ENCODE measurements around the gene SOX21.

The SOX21 gene

DNA sequence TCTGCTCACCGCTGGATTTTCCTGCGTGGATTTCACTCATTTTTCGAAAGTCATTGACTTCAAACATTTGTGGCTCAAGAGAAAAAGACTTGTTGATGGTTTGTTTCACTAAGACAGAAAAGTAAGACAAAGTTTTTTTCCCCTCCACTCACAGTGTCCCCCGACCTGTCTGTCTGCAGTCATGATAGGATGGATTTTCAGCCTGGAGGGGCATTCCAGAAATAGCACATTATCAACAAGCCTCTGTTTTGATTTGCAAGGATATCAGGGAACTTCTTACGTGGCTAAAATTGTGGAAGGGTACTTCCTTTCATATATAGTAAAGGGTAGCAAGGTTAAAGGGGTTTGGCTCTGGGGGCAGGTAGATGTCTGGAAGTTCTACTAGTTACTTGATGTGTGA lies 11.8 kb downstream of the SOX21 start:
- Histone ChIP-seq H3K4me1 (ENCODE audit: control insufficient read depth, insufficient read depth, low read length) (no peaks in the 10 kb centered on the region), H3K36me3 (ENCODE audit: insufficient read depth, low read length) (no peaks in the 10 kb centered on the region), H3K9ac (ENCODE audit: low read depth, low read length) (no peak overlapping the region), H3K4me3 (ENCODE audit: low read length) (no peak overlapping the region), H3K9me3 (replicated peaks; ENCODE audit: low read length) (no peaks in the 10 kb centered on the region), H3K4me2 (ENCODE audit: low read length) (no peak overlapping the region), H3K27me3 (ENCODE audit: control insufficient read depth, insufficient read depth, low read length) (peaks cover 87% of the 10 kb centered on the region)

DNA sequence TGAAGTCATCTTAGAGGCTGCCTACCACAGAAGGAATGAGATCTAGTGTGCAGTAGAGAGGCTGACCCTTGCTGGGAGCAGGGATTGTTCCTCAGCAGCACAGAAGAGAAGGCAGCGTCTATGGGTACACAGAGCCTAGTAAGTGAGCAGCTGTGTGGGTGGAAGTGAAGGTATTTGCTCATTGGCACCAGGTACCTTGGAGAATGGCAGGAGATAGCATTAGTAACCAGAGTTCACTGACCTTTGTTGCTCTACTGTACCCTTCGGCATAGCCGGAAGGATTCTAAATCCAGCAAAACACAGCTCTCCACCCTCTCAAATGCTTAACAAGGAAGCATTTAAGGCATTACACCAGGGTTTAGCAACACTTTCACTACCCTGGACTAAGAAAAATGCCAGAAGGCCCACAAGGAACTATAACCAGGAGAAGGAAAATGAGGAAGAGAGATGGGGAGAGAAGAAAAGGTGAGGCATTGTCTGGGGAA lies 12.3 kb downstream of the SOX21 start:
- no peak overlapping the region for H3K4me3 ChIP-seq (ENCODE audit: low read length)
- no peaks in the 10 kb centered on the region for H3K4me1 ChIP-seq (ENCODE audit: control insufficient read depth, insufficient read depth, low read length)
- H3K4me2 ChIP-seq (ENCODE audit: low read length): no peak overlapping the region
- H3K9me3 ChIP-seq (replicated peaks; ENCODE audit: low read length): no peaks in the 10 kb centered on the region
- no peaks in the 10 kb centered on the region for H3K36me3 ChIP-seq (ENCODE audit: insufficient read depth, low read length)
- H3K27me3 ChIP-seq (ENCODE audit: control insufficient read depth, insufficient read depth, low read length): peaks cover 83% of the 10 kb centered on the region
- no peak overlapping the region for H3K9ac ChIP-seq (ENCODE audit: low read depth, low read length)

DNA sequence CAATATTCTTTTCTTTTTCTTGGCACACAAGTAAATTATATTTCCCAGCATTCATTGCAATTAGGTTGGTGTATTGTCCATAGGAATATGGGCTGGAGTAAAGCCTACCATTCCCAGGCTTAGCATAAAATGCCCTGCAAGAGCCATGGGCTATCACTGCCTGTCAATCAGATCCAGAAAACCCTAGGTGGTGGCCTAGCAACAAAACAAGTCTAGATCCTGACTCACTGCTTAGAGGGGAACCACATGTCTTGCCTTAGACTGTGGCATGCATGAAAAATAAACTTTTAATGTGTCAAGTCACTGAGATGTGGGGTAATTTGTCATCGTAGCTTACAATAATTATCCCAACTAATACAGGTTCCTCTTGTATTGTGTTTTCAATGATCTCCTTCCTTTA lies 16.2 kb downstream of the SOX21 start:
- no peak overlapping the region for H3K9ac ChIP-seq (ENCODE audit: low read depth, low read length)
- no peak overlapping the region for H3K4me3 ChIP-seq (ENCODE audit: low read length)
- no peaks in the 10 kb centered on the region for H3K9me3 ChIP-seq (replicated peaks; ENCODE audit: low read length)
- peaks cover 74% of the 10 kb centered on the region for H3K27me3 ChIP-seq (ENCODE audit: control insufficient read depth, insufficient read depth, low read length)
- H3K4me1 ChIP-seq (ENCODE audit: control insufficient read depth, insufficient read depth, low read length): no peaks in the 10 kb centered on the region
- H3K4me2 ChIP-seq (ENCODE audit: low read length): no peak overlapping the region
- no peaks in the 10 kb centered on the region for H3K36me3 ChIP-seq (ENCODE audit: insufficient read depth, low read length)

DNA sequence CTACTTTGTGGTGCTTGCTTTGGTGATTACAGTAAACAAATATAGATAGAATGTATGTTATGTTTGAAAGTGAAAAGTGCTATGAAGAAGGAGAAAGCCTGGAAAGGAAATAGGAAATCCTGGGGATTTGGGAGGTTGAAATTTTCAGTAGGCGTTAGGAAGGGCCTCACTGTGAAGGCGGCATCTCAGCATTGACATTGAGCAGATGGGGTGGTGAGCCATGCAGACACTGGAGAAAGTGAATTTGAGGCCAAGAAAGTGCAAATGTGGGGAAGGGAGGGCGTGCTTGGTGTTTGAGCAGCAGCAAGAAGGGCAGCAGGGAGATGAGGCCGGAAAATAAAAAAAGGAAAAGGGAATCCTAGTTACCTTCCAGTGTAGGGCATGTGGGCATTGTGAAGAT lies 20.3 kb downstream of the SOX21 start:
- Histone ChIP-seq H3K27me3 (ENCODE audit: control insufficient read depth, insufficient read depth, low read length) (peaks cover 75% of the 10 kb centered on the region), H3K9ac (ENCODE audit: low read depth, low read length) (no peak overlapping the region)

DNA sequence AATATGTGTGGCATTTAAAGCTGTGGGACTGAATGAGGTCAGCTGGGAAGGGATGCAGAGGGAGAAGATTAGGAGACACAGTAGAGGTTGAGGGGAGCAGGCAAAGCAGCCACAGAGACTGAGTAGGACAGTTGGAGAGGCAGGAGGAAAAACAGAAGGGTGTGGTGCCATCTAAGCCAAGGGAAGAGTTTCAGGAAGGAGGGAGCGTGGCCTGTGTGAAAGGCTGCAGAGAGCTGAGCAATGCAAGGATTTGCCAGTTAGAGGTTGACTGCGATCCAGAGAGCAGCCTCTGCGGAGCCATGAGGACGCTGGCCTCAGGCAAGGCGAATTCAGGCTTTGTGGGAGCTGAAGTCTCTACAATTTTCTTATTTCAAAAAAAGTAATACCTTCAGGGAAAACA lies 28.9 kb downstream of the SOX21 start:
- Histone ChIP-seq H3K4me3 (ENCODE audit: low read length) (no peak overlapping the region), H3K4me1 (ENCODE audit: control insufficient read depth, insufficient read depth, low read length) (no peaks in the 10 kb centered on the region), H3K4me2 (ENCODE audit: low read length) (no peak overlapping the region), H3K27me3 (ENCODE audit: control insufficient read depth, insufficient read depth, low read length) (peaks cover 54% of the 10 kb centered on the region), H3K36me3 (ENCODE audit: insufficient read depth, low read length) (no peaks in the 10 kb centered on the region), H3K9me3 (replicated peaks; ENCODE audit: low read length) (peaks cover 4% of the 10 kb centered on the region), H3K9ac (ENCODE audit: low read depth, low read length) (no peak overlapping the region)

More for the DNA sequence above, 20.3 kb downstream of the SOX21 start:
- H3K36me3 ChIP-seq (ENCODE audit: insufficient read depth, low read length): no peaks in the 10 kb centered on the region
- H3K4me3 ChIP-seq (ENCODE audit: low read length): no peak overlapping the region
- no peaks in the 10 kb centered on the region for H3K4me1 ChIP-seq (ENCODE audit: control insufficient read depth, insufficient read depth, low read length)
- H3K4me2 ChIP-seq (ENCODE audit: low read length): no peak overlapping the region
- H3K9me3 ChIP-seq (replicated peaks; ENCODE audit: low read length): no peaks in the 10 kb centered on the region

DNA sequence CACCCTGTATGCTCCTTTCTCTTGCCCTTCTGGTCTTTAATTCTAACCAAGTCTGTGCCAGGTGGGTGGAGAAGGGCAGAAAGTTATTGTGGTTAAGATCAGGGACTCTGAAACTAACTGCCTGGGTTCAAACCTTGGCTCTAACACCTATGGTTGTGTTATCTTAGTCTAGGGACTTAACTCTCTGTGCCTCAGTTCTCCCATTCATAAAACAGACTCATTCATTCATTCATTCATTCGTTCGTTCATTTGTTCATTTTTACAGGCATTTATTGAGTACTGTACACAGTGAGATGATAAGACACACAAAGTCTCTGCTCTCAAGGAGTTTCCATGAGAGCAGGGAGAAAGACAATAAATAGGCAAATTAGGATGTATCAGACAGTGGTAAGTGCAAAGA lies 30.1 kb downstream of the SOX21 start:
- no peak overlapping the region for H3K9ac ChIP-seq (ENCODE audit: low read depth, low read length)
- H3K36me3 ChIP-seq (ENCODE audit: insufficient read depth, low read length): no peaks in the 10 kb centered on the region
- H3K4me2 ChIP-seq (ENCODE audit: low read length): no peak overlapping the region
- H3K27me3 ChIP-seq (ENCODE audit: control insufficient read depth, insufficient read depth, low read length): peaks cover 56% of the 10 kb centered on the region
- peaks cover 4% of the 10 kb centered on the region for H3K9me3 ChIP-seq (replicated peaks; ENCODE audit: low read length)
- H3K4me1 ChIP-seq (ENCODE audit: control insufficient read depth, insufficient read depth, low read length): no peaks in the 10 kb centered on the region
- H3K4me3 ChIP-seq (ENCODE audit: low read length): no peak overlapping the region

DNA sequence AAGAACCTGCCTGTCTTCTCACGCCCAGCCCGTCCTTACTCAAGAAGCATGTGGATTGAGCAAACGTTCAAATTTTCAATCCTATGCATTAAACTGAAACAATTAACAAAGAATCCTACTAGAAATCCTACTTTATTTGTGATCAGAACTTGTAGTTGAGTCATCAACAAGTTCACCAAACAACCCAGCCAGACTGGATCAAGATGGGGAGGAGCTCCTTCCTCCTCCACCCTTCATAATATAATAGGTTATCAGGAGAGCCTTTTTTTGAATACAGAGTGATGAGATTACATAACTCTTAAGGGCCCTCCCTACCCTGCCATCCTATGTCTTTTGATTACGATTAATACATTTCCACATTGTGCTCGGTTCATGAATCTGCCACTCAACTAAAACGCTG lies 32.7 kb downstream of the SOX21 start:
- Histone ChIP-seq H3K9ac (ENCODE audit: low read depth, low read length) (no peak overlapping the region), H3K4me1 (ENCODE audit: control insufficient read depth, insufficient read depth, low read length) (no peaks in the 10 kb centered on the region)

DNA sequence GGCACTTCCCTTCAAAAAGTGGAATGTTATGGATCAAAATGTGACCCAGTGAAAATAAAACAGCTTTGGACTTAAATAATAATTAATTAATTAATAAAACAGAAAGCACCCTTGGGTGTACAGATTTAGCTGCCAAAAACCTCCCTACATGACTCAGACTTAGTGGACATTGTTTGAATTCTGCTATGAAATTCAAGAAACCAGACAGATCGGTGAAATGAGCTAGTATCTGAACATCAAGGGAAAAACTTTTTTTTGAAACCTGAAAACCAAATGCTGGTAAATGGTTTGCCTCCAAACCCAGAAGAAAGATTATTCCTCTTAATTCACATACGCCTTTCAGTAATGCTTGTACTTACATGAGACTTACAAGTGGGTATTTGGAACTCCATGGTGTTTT lies 33.5 kb downstream of the SOX21 start:
- H3K4me3 ChIP-seq (ENCODE audit: low read length): no peak overlapping the region
- H3K4me1 ChIP-seq (ENCODE audit: control insufficient read depth, insufficient read depth, low read length): no peaks in the 10 kb centered on the region
- H3K36me3 ChIP-seq (ENCODE audit: insufficient read depth, low read length): no peaks in the 10 kb centered on the region
- H3K9ac ChIP-seq (ENCODE audit: low read depth, low read length): no peak overlapping the region
- peaks cover 4% of the 10 kb centered on the region for H3K9me3 ChIP-seq (replicated peaks; ENCODE audit: low read length)
- H3K4me2 ChIP-seq (ENCODE audit: low read length): no peak overlapping the region
- H3K27me3 ChIP-seq (ENCODE audit: control insufficient read depth, insufficient read depth, low read length): peaks cover 66% of the 10 kb centered on the region

More for the DNA sequence above, 32.7 kb downstream of the SOX21 start:
- H3K4me3 ChIP-seq (ENCODE audit: low read length): no peak overlapping the region
- H3K36me3 ChIP-seq (ENCODE audit: insufficient read depth, low read length): no peaks in the 10 kb centered on the region
- peaks cover 4% of the 10 kb centered on the region for H3K9me3 ChIP-seq (replicated peaks; ENCODE audit: low read length)
- H3K4me2 ChIP-seq (ENCODE audit: low read length): no peak overlapping the region
- H3K27me3 ChIP-seq (ENCODE audit: control insufficient read depth, insufficient read depth, low read length): peaks cover 66% of the 10 kb centered on the region

DNA sequence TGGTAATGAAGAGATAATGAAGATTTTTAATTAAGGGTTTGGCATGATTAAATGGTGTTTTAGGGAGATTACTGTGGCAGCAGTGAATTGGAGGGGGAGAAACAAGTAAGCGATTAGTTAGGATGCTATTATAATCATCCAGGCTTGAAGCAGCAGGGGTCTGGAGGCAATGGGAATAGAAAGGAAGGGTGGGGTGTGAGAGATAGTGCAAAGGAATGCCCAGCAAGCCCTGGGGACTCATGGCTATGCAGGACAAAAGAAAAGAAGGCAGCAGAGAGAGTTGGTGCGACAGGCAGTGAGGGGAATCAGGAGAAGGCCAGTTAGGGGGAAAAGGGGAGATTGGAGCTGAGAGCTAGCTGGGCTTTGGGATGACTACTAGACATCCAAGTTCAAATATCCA lies 34.5 kb downstream of the SOX21 start:
- H3K9ac ChIP-seq (ENCODE audit: low read depth, low read length): no peak overlapping the region
- no peak overlapping the region for H3K4me3 ChIP-seq (ENCODE audit: low read length)
- H3K27me3 ChIP-seq (ENCODE audit: control insufficient read depth, insufficient read depth, low read length): peaks cover 58% of the 10 kb centered on the region
- H3K4me1 ChIP-seq (ENCODE audit: control insufficient read depth, insufficient read depth, low read length): no peaks in the 10 kb centered on the region
- peaks cover 4% of the 10 kb centered on the region for H3K9me3 ChIP-seq (replicated peaks; ENCODE audit: low read length)
- no peak overlapping the region for H3K4me2 ChIP-seq (ENCODE audit: low read length)
- H3K36me3 ChIP-seq (ENCODE audit: insufficient read depth, low read length): no peaks in the 10 kb centered on the region

DNA sequence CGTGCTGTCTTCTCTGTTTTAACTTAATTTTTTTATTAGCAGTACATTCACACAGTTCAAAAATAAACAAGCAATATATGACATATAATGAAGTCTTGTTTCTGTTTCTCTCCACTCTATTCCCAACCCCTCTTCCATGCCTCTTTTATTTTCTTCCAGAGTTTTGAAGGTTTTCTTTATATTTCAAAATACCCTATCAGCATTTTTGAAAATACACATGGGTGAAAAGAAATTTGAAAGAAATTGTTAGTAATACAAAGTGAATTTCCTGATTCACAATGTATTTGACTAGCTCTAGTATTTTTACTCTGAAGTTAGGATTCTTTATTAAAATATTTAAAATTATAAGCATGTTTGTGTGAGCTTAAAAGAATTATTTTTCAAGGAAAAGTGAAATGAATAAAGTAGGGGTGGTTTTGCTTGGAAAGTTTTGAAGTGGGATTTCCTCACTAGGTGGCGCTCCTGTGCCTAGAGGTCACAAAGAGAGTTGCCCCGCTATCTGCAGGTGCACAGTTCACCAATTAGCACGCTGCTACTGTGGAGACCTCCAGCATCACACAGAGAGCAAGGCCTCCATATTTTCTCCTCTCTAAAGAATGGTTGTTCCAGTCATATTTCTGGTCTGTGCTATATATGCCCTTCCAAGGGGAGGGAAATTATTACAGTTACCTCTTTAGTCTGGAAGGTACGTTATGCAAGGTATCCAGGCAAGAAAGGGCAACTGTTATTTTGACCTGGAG lies 37.6 kb downstream of the SOX21 start:
- Histone ChIP-seq H3K4me1 (ENCODE audit: control insufficient read depth, insufficient read depth, low read length) (no peaks in the 10 kb centered on the region), H3K27me3 (ENCODE audit: control insufficient read depth, insufficient read depth, low read length) (peaks cover 38% of the 10 kb centered on the region), H3K9me3 (replicated peaks; ENCODE audit: low read length) (peaks cover 4% of the 10 kb centered on the region), H3K9ac (ENCODE audit: low read depth, low read length) (no peak overlapping the region), H3K4me2 (ENCODE audit: low read length) (no peak overlapping the region), H3K4me3 (ENCODE audit: low read length) (no peak overlapping the region), H3K36me3 (ENCODE audit: insufficient read depth, low read length) (no peaks in the 10 kb centered on the region)

DNA sequence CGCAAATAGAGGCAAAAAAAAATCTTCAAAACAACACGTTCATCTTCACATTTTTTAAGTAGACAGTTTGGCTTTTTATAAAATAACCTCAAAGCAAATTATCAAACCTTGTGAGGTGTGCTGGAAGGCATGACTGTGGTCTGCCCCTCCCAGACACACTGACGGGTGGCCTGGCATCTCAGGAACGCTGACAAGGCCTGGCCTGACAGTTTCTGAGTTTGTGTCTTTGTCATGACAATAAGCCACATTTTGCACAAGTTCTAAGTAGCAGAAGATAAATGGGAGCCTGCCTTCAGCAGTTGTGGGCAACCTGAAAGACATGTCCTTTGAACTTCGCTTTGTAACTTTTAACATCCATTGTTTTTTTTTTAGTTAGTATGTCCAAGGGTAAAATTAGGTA lies 38.5 kb downstream of the SOX21 start:
- H3K27me3 ChIP-seq (ENCODE audit: control insufficient read depth, insufficient read depth, low read length): peaks cover 30% of the 10 kb centered on the region
- no peak overlapping the region for H3K9ac ChIP-seq (ENCODE audit: low read depth, low read length)
- no peak overlapping the region for H3K4me3 ChIP-seq (ENCODE audit: low read length)
- H3K4me1 ChIP-seq (ENCODE audit: control insufficient read depth, insufficient read depth, low read length): no peaks in the 10 kb centered on the region
- H3K36me3 ChIP-seq (ENCODE audit: insufficient read depth, low read length): no peaks in the 10 kb centered on the region
- H3K9me3 ChIP-seq (replicated peaks; ENCODE audit: low read length): no peaks in the 10 kb centered on the region
- no peak overlapping the region for H3K4me2 ChIP-seq (ENCODE audit: low read length)

DNA sequence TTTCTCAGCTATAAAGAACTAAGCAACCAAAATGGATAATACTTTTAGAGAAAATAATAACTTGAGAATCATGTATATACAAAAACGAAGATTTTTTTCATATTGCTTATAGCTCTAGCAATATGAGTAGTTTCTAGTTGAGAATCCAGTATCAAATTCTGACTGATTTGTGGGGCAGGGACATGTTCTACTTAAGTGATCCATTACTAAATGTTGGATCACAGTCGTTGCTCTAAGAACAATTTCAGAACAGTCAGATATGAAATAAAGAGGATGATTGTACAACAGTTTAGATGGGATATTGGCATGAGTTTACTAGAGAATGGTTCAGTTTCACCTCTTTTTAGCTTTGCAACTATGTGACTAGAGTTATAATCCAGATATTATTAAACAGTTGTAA lies 39.9 kb downstream of the SOX21 start:
- Histone ChIP-seq H3K9ac (ENCODE audit: low read depth, low read length) (no peak overlapping the region), H3K9me3 (replicated peaks; ENCODE audit: low read length) (no peaks in the 10 kb centered on the region), H3K4me3 (ENCODE audit: low read length) (no peak overlapping the region), H3K36me3 (ENCODE audit: insufficient read depth, low read length) (no peaks in the 10 kb centered on the region), H3K27me3 (ENCODE audit: control insufficient read depth, insufficient read depth, low read length) (peaks cover 18% of the 10 kb centered on the region), H3K4me1 (ENCODE audit: control insufficient read depth, insufficient read depth, low read length) (no peaks in the 10 kb centered on the region), H3K4me2 (ENCODE audit: low read length) (no peak overlapping the region)

All from skeletal muscle satellite cell (primary cell).